Measurements from ENCODE around the gene SLC26A3.

DNA sequence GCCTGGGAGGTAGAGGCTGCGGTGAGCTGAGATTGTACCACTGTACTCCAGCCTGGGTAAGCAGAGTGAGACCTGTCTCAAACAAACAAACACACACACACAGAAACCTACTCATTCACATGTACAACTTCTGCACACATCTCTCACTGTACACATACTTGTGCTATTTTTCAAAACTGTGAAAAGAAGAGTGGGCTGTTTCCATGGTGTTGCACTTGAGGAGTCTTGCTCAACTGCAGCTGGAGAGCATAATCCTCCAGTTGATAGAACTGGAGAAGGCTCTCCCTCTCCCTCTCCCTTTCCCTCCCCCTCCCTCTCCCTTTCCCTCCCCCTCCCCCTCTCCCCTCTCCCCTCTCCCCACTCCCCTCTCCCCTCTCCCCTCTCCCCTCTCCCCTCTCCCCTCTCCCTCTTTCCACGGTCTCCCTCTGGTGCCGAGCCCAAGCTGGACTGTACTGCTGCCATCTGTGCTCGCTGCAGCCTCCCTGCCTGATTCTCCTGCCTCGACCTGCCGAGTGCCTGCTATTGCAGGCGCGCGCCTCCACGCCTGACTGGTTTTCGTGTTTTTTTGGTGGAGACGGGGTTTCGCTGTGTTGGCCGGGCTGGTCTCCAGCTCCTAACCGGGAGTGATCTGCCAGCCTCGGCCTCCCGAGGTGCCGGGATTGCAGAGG is 44.3 kb upstream of the SLC26A3 start:
- TF ChIP-seq CTCF (IDR thresholded peaks at IDR 0.05; ENCODE audit: low read length) (no peak), EZH2 (IDR thresholded peaks at IDR 0.05; ENCODE audit: borderline replicate concordance, low read length) (no peak)

Measured in OCI-LY1 (cell line).